ENCODE data around the gene PRKACA.
"Not testable (repeated sequence)": the region's sequence is repeated elsewhere in the genome, so short reads cannot be mapped to it uniquely, and the experiment has no call there.

The PRKACA gene

GRCh38 chr19:14147797-14148605 is 30.4 kb upstream of the PRKACA start:
- DNase-seq (ENCODE audit: low read depth in 2 of 2): peak in 1 of 2 donors; percentile 48

- DNase-seq (ENCODE audit: low read depth in 2 of 2): no peak
These were observed 29.2 kb upstream of the PRKACA start for GRCh38 chr19:14146789-14147216.

- not testable (repeated sequence) for DNase-seq (ENCODE audit: low read depth in 2 of 2)
These were observed 28.6 kb upstream of the PRKACA start for GRCh38 chr19:14146169-14146568.

GRCh38 chr19:14145381-14145780 is 27.8 kb upstream of the PRKACA start:
- DNase-seq (ENCODE audit: low read depth in 2 of 2): no peak

- DNase-seq (ENCODE audit: low read depth in 2 of 2): no peak
These were observed 25.0 kb upstream of the PRKACA start for GRCh38 chr19:14142262-14143190.

- no peak for DNase-seq (ENCODE audit: low read depth in 2 of 2)
These were observed 23.5 kb upstream of the PRKACA start for GRCh38 chr19:14141041-14141440.

- no peak for DNase-seq (ENCODE audit: low read depth in 2 of 2)
These were observed 22.4 kb upstream of the PRKACA start for GRCh38 chr19:14139944-14140343.

- DNase-seq (ENCODE audit: low read depth in 2 of 2): no peak
These were observed 21.2 kb upstream of the PRKACA start for GRCh38 chr19:14138576-14139265.

GRCh38 chr19:14136509-14137281 is 19.1 kb upstream of the PRKACA start, which contains the start of gene ASF1B:
TSS of gene ASF1B (minus strand) at chr19:14136589. CDS start at chr19:14136456, 133 bp downstream.
- peak; percentile 92 to 97 for DNase-seq (ENCODE audit: low read depth in 2 of 2)

- DNase-seq (ENCODE audit: low read depth in 2 of 2): no peak
These were observed 18.5 kb upstream of the PRKACA start for GRCh38 chr19:14135985-14136508.

- no peak for DNase-seq (ENCODE audit: low read depth in 2 of 2)
These were observed 17.8 kb upstream of the PRKACA start for GRCh38 chr19:14135355-14135754.

- DNase-seq (ENCODE audit: low read depth in 2 of 2): no peak
These were observed 10.5 kb upstream of the PRKACA start for GRCh38 chr19:14127929-14128509.

- DNase-seq (ENCODE audit: low read depth in 2 of 2): no peak
These were observed 9.6 kb upstream of the PRKACA start for GRCh38 chr19:14127176-14127575.

- no peak for DNase-seq (ENCODE audit: low read depth in 2 of 2)
These were observed 5.4 kb upstream of the PRKACA start for GRCh38 chr19:14122924-14123323.

GRCh38 chr19:14120497-14120780 is 2.9 kb upstream of the PRKACA start:
- DNase-seq (ENCODE audit: low read depth in 2 of 2): no peak

GRCh38 chr19:14119644-14120496 is 2.3 kb upstream of the PRKACA start:
- no peak for DNase-seq (ENCODE audit: low read depth in 2 of 2)

- DNase-seq (ENCODE audit: low read depth in 2 of 2): no peak
These were observed 1.6 kb upstream of the PRKACA start for GRCh38 chr19:14119146-14119545.

GRCh38 chr19:14118165-14119051 is 846 bp upstream of the PRKACA start:
- DNase-seq (ENCODE audit: low read depth in 2 of 2): no peak
